SIG-M5 treated with dmso at 0.1 percent for 504 hours (cell line): ENCODE measurements around the gene NCOA5.

Source experiments
- DNase-seq: peaks from one replicate; lab custom pipeline; 2025; ENCODE audit not compliant: unreplicated experiment; lab: John Stamatoyannopoulos, UW

The NCOA5 gene

GRCh38 chr20:46089417-46090388 lies at the start of gene NCOA5:
NCOA5 (minus strand) TSS chr20:46089962; CDS start chr20:46079424, 10,538 bp downstream.
- peak; percentile 95 for DNase-seq

GRCh38 chr20:46139266-46139889 lies 49.6 kb upstream of the NCOA5 start:
- no peak for DNase-seq

- no peak for DNase-seq
These were observed 48.1 kb upstream of the NCOA5 start for GRCh38 chr20:46137816-46138215.

GRCh38 chr20:46135856-46136633 lies 46.3 kb upstream of the NCOA5 start:
- no peak for DNase-seq

GRCh38 chr20:46134716-46135115 lies 45.0 kb upstream of the NCOA5 start:
- no peak for DNase-seq

- DNase-seq = no peak
These were observed 44.3 kb upstream of the NCOA5 start for GRCh38 chr20:46133886-46134654.

- DNase-seq = peak; percentile 61
These were observed 43.0 kb upstream of the NCOA5 start for GRCh38 chr20:46132705-46133120.

GRCh38 chr20:46131396-46131795 lies 41.6 kb upstream of the NCOA5 start:
- no peak for DNase-seq

- DNase-seq = no peak
These were observed 40.8 kb upstream of the NCOA5 start for GRCh38 chr20:46130534-46130933.

- DNase-seq = no peak
These were observed 40.3 kb upstream of the NCOA5 start for GRCh38 chr20:46129955-46130481.

- DNase-seq = no peak
These were observed 38.8 kb upstream of the NCOA5 start for GRCh38 chr20:46128310-46129151.

- DNase-seq = no peak
These were observed 37.7 kb upstream of the NCOA5 start for GRCh38 chr20:46127396-46128010.

GRCh38 chr20:46126440-46127056 lies 36.8 kb upstream of the NCOA5 start:
- DNase-seq = no peak

GRCh38 chr20:46123482-46124245 lies 33.9 kb upstream of the NCOA5 start:
- no peak for DNase-seq

- no peak for DNase-seq
These were observed 33.0 kb upstream of the NCOA5 start for GRCh38 chr20:46122516-46123481.

GRCh38 chr20:46122071-46122470 lies 32.3 kb upstream of the NCOA5 start:
- DNase-seq = no peak
